ENCODE results near the gene GAB1.

GAB1 gene

GRCh38 chr4:143375326-143376073 is 38.8 kb downstream of the GAB1 start:
- TF ChIP-seq CTCF (IDR thresholded peaks at IDR 0.05; ENCODE audit: control insufficient read depth, extremely low read depth, insufficient read depth): peak; percentile 57
- no peak overlapping the region for H3K4me3 ChIP-seq (ENCODE audit: low read depth, low read length)
- DNase-seq (ENCODE audit: low read depth): no peak

GRCh38 chr4:143377611-143378099 is 41.0 kb downstream of the GAB1 start:
- H3K4me3 ChIP-seq (ENCODE audit: low read depth, low read length): no peak overlapping the region
- DNase-seq (ENCODE audit: low read depth): no peak
- TF ChIP-seq CTCF (IDR thresholded peaks at IDR 0.05; ENCODE audit: control insufficient read depth, extremely low read depth, insufficient read depth): no peak

- no peak overlapping the region for H3K4me3 ChIP-seq (ENCODE audit: low read depth, low read length)
- TF ChIP-seq CTCF (IDR thresholded peaks at IDR 0.05; ENCODE audit: control insufficient read depth, extremely low read depth, insufficient read depth): no peak
- DNase-seq (ENCODE audit: low read depth): no peak
Observed at GRCh38 chr4:143380629-143381028, 44.0 kb downstream of the GAB1 start.

DNA sequence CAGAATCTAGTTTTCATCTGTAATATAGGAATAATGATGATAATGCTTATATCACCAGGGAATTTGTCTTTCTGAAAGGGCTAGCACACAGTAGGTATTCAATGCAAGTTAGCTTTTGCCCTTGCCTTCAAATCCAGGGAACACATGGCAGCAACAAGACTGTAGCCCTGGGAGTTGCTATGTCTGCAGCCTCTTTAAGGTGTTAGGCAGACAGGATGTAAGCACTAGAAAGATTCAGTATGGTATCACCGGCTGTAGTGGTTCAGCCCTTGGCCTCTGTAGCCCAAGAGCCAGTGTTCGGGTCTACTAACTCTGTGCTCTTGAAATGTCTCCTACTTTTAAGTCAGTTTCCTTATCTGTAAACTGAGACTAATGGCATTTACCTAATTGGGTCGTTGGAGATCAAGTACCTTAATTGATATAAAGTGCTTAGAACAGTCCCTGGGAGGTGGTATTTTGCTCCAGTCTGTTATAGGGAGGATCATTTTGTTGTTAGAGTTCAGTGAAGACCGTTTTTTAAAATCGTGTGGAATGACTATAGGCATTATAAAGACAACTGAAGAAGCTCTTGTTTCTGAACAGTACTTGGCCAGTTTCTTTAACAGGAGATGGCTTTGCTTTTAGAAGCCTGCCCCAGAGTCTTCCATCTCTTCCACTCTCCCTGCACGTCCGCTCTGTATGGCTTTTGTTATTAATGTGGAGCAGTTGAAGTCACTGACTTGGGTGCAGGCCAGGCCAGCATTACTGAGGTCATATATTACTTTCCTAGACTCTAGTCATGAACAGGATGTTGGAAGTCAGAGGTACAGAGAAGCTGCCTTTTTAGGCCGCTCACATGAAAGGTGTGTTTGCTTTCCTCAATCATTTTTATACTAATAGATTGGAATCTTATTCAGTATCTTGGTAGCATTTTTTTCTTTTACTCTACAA is 44.8 kb downstream of the GAB1 start:
- H3K4me3 ChIP-seq (ENCODE audit: low read depth, low read length): no peak overlapping the region
- TF ChIP-seq CTCF (IDR thresholded peaks at IDR 0.05; ENCODE audit: control insufficient read depth, extremely low read depth, insufficient read depth): no peak
- peak; percentile 72 for DNase-seq (ENCODE audit: low read depth)

- no peak for DNase-seq (ENCODE audit: low read depth)
- no peak for TF ChIP-seq CTCF (IDR thresholded peaks at IDR 0.05; ENCODE audit: control insufficient read depth, extremely low read depth, insufficient read depth)
- no peak overlapping the region for H3K4me3 ChIP-seq (ENCODE audit: low read depth, low read length)
Observed at GRCh38 chr4:143382596-143382995, 45.9 kb downstream of the GAB1 start.

- TF ChIP-seq CTCF (IDR thresholded peaks at IDR 0.05; ENCODE audit: control insufficient read depth, extremely low read depth, insufficient read depth): no peak
- no peak for DNase-seq (ENCODE audit: low read depth)
- no peak overlapping the region for H3K4me3 ChIP-seq (ENCODE audit: low read depth, low read length)
Observed at GRCh38 chr4:143383005-143383574, 46.4 kb downstream of the GAB1 start.

Measured in LNCaP clone FGC (cell line).